HG02870 (cell line): Measurements from ENCODE around the gene RNF10.
"Not testable (repeated sequence)": the region's sequence is repeated elsewhere in the genome, so short reads cannot be mapped to it uniquely, and the experiment has no call there.

Experiments used
- ATAC-seq: cut with Tn5 transposase; IDR thresholded peaks from one replicate; pipeline ENCODE4 v1.9.1; 2021; ENCODE audit warnings: mild to moderate bottlenecking, moderate library complexity; ENCODE audit not compliant: unreplicated experiment

The RNF10 gene

GRCh38 chr12:120574106-120574505 lies 40.0 kb downstream of the RNF10 start:
- ATAC-seq, result no peak

GRCh38 chr12:120579179-120579578 lies 45.0 kb downstream of the RNF10 start:
- ATAC-seq, result no peak

- ATAC-seq, result peak; percentile 88
These were observed 46.9 kb downstream of the RNF10 start, which contains the start of gene POP5 for GRCh38 chr12:120580787-120581723. Gene POP5, minus strand, starts transcription at chr12:120581402. Its CDS starts 40 bp downstream, at chr12:120581362.

- ATAC-seq, result no peak
These were observed 47.8 kb downstream of the RNF10 start for GRCh38 chr12:120581998-120582397.

- no peak for ATAC-seq
These were observed 49.4 kb downstream of the RNF10 start for GRCh38 chr12:120583478-120584030.

- ATAC-seq, result no peak
These were observed 50.4 kb downstream of the RNF10 start for GRCh38 chr12:120584343-120585149.

- ATAC-seq, result no peak
These were observed 52.0 kb downstream of the RNF10 start for GRCh38 chr12:120586206-120586605.

GRCh38 chr12:120586860-120587259 lies 52.7 kb downstream of the RNF10 start:
- no peak for ATAC-seq

- ATAC-seq, result no peak
These were observed 54.2 kb downstream of the RNF10 start for GRCh38 chr12:120588371-120588770.

- no peak for ATAC-seq
These were observed 55.1 kb downstream of the RNF10 start for GRCh38 chr12:120588948-120589930.

- no peak for ATAC-seq
These were observed 56.7 kb downstream of the RNF10 start for GRCh38 chr12:120590741-120591407.

- no peak for ATAC-seq
These were observed 58.2 kb downstream of the RNF10 start for GRCh38 chr12:120592121-120593049.

GRCh38 chr12:120596901-120597300 lies 62.7 kb downstream of the RNF10 start:
- no peak for ATAC-seq

GRCh38 chr12:120597861-120598260 lies 63.7 kb downstream of the RNF10 start:
- no peak for ATAC-seq

GRCh38 chr12:120598674-120599463 lies 64.7 kb downstream of the RNF10 start:
- no peak for ATAC-seq

GRCh38 chr12:120599672-120600552 lies 65.8 kb downstream of the RNF10 start:
- no peak for ATAC-seq

- not testable (repeated sequence) for ATAC-seq
These were observed 68.3 kb downstream of the RNF10 start for GRCh38 chr12:120602416-120602815.
